ENCODE data around the gene OPRL1.

The OPRL1 gene

GRCh38 chr20:64143018-64143801 lies 63.3 kb downstream of the OPRL1 start:
- H3K4me1 Mint-ChIP-seq (ENCODE audit: low read depth): no peaks in the 10 kb centered on the region
- no peak overlapping the region for H3K27ac Mint-ChIP-seq
- no peak overlapping the region for H3K4me3 Mint-ChIP-seq
- peaks cover 3% of the 10 kb centered on the region for H3K27me3 Mint-ChIP-seq
- DNase-seq: no peak
- H3K9me3 Mint-ChIP-seq: peaks cover 13% of the 10 kb centered on the region
- no peaks in the 10 kb centered on the region for H3K36me3 Mint-ChIP-seq (ENCODE audit: low read depth)

- no peak for DNase-seq
- Mint-ChIP-seq H3K27me3 (peaks cover 3% of the 10 kb centered on the region), H3K9me3 (peaks cover 13% of the 10 kb centered on the region), H3K4me3 (no peak overlapping the region), H3K36me3 (ENCODE audit: low read depth) (no peaks in the 10 kb centered on the region), H3K27ac (no peak overlapping the region), H3K4me1 (ENCODE audit: low read depth) (no peaks in the 10 kb centered on the region)
These were observed 64.4 kb downstream of the OPRL1 start for GRCh38 chr20:64144144-64144912.

GRCh38 chr20:64145458-64146300 lies 65.8 kb downstream of the OPRL1 start:
- Mint-ChIP-seq H3K4me1 (ENCODE audit: low read depth) (no peaks in the 10 kb centered on the region), H3K36me3 (ENCODE audit: low read depth) (no peaks in the 10 kb centered on the region), H3K27ac (no peak overlapping the region), H3K27me3 (peaks cover 3% of the 10 kb centered on the region), H3K9me3 (peaks cover 13% of the 10 kb centered on the region), H3K4me3 (no peak overlapping the region)
- no peak for DNase-seq

GRCh38 chr20:64146301-64146935 lies 66.5 kb downstream of the OPRL1 start:
- no peak for DNase-seq
- Mint-ChIP-seq H3K36me3 (ENCODE audit: low read depth) (no peaks in the 10 kb centered on the region), H3K4me1 (ENCODE audit: low read depth) (no peaks in the 10 kb centered on the region), H3K27ac (no peak overlapping the region), H3K9me3 (peaks cover 13% of the 10 kb centered on the region), H3K4me3 (no peak overlapping the region), H3K27me3 (peaks cover 3% of the 10 kb centered on the region)

- H3K27me3 Mint-ChIP-seq: peaks cover 3% of the 10 kb centered on the region
- DNase-seq: no peak
These were observed 67.1 kb downstream of the OPRL1 start for GRCh38 chr20:64146936-64147477.

GRCh38 chr20:64148581-64148980 lies 68.7 kb downstream of the OPRL1 start:
- no peak for DNase-seq
- Mint-ChIP-seq H3K9me3 (peaks cover 13% of the 10 kb centered on the region), H3K27me3 (peaks cover 3% of the 10 kb centered on the region), H3K36me3 (ENCODE audit: low read depth) (no peaks in the 10 kb centered on the region), H3K4me3 (no peak overlapping the region), H3K4me1 (ENCODE audit: low read depth) (no peaks in the 10 kb centered on the region), H3K27ac (no peak overlapping the region)

More at GRCh38 chr20:64146936-64147477, 67.1 kb downstream of the OPRL1 start:
- Mint-ChIP-seq H3K4me1 (ENCODE audit: low read depth) (no peaks in the 10 kb centered on the region), H3K36me3 (ENCODE audit: low read depth) (no peaks in the 10 kb centered on the region), H3K27ac (no peak overlapping the region), H3K4me3 (no peak overlapping the region), H3K9me3 (peaks cover 13% of the 10 kb centered on the region)

GRCh38 chr20:64149141-64149540 lies 69.3 kb downstream of the OPRL1 start:
- Mint-ChIP-seq H3K4me3 (no peak overlapping the region), H3K27me3 (peaks cover 3% of the 10 kb centered on the region), H3K27ac (no peak overlapping the region), H3K9me3 (peaks cover 11% of the 10 kb centered on the region), H3K4me1 (ENCODE audit: low read depth) (no peaks in the 10 kb centered on the region), H3K36me3 (ENCODE audit: low read depth) (no peaks in the 10 kb centered on the region)
- DNase-seq: no peak

- Mint-ChIP-seq H3K27ac (no peak overlapping the region), H3K36me3 (ENCODE audit: low read depth) (no peaks in the 10 kb centered on the region), H3K4me1 (ENCODE audit: low read depth) (no peaks in the 10 kb centered on the region), H3K9me3 (peaks cover 5% of the 10 kb centered on the region), H3K27me3 (peaks cover 3% of the 10 kb centered on the region), H3K4me3 (no peak overlapping the region)
- no peak for DNase-seq
These were observed 70.1 kb downstream of the OPRL1 start for GRCh38 chr20:64149809-64150560.

Data from activated T-cell treated with anti-CD3 and anti-CD28 coated beads, Interleukin-2, amount 50 U/mL, for 24 hours (primary cell).